ENCODE results near the gene SSH2. TPM values are rescaled to one million over a fixed set of nuclear protein-coding genes. Genes with fewer than 3 reads are reported as not detected.

SSH2 gene
- total and polyA plus RNA-seq, 2 of the 13 experiments (the other 11 are each of a cell fraction or from before 2014, with no cell fraction given) = 6.0 to 6.4 TPM

DNA sequence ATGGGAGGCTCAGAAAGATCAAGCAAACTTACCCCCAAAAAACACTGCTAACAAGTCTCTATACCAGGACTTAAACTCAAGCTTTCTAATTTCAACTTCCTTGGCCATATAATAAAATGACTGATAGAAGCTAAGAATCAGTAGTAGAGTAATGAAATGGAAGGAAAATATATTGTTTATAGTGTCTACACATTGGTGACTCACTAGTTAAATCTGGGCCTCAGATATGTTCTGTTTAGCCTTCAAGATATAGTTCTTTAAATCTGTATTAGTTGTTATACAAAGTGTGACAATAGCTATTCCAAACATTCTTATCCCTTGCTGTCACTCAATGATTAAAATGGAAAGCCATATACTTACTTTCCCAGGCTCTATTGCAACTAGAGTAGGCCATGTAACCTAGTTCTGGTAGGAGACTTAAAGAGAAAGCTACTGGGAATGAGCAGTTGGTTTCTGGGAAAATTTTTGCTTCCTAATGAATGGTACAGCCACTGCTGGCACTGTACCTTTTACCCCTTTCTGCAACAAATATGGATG is 18.3 kb downstream of the SSH2 start (continued):
- TF ChIP-seq, protein P1, sequence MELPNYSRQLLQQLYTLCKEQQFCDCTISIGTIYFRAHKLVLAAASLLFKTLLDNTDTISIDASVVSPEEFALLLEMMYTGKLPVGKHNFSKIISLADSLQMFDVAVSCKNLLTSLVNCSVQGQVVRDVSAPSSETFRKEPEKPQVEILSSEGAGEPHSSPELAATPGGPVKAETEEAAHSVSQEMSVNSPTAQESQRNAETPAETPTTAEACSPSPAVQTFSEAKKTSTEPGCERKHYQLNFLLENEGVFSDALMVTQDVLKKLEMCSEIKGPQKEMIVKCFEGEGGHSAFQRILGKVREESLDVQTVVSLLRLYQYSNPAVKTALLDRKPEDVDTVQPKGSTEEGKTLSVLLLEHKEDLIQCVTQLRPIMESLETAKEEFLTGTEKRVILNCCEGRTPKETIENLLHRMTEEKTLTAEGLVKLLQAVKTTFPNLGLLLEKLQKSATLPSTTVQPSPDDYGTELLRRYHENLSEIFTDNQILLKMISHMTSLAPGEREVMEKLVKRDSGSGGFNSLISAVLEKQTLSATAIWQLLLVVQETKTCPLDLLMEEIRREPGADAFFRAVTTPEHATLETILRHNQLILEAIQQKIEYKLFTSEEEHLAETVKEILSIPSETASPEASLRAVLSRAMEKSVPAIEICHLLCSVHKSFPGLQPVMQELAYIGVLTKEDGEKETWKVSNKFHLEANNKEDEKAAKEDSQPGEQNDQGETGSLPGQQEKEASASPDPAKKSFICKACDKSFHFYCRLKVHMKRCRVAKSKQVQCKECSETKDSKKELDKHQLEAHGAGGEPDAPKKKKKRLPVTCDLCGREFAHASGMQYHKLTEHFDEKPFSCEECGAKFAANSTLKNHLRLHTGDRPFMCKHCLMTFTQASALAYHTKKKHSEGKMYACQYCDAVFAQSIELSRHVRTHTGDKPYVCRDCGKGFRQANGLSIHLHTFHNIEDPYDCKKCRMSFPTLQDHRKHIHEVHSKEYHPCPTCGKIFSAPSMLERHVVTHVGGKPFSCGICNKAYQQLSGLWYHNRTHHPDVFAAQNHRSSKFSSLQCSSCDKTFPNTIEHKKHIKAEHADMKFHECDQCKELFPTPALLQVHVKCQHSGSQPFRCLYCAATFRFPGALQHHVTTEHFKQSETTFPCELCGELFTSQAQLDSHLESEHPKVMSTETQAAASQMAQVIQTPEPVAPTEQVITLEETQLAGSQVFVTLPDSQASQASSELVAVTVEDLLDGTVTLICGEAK (IDR thresholded peaks at IDR 0.05) = no peak
- TF ChIP-seq, protein P1 (CRISPR knock-in tag; IDR thresholded peaks at IDR 0.05) = no peak
- no peak for TF ChIP-seq NKX3-1 (CRISPR knock-in tag; IDR thresholded peaks at IDR 0.05)
- TF ChIP-seq, protein P2, sequence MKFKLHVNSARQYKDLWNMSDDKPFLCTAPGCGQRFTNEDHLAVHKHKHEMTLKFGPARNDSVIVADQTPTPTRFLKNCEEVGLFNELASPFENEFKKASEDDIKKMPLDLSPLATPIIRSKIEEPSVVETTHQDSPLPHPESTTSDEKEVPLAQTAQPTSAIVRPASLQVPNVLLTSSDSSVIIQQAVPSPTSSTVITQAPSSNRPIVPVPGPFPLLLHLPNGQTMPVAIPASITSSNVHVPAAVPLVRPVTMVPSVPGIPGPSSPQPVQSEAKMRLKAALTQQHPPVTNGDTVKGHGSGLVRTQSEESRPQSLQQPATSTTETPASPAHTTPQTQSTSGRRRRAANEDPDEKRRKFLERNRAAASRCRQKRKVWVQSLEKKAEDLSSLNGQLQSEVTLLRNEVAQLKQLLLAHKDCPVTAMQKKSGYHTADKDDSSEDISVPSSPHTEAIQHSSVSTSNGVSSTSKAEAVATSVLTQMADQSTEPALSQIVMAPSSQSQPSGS (CRISPR knock-in tag; IDR thresholded peaks at IDR 0.05) = no peak

Measured in HepG2 (cell line).